Stimulated activated naive CD8-positive, alpha-beta T cell treated with anti-CD3 and anti-CD28 coated beads, Interleukin-15, amount 100 ng/mL, for 72 hours (primary cell): ENCODE data around the gene PTPRD.

Source experiments
- ATAC-seq: fragments of 150-1000 bp; cut with Tn5 transposase; 2 replicates; pipeline ENCODE4 v1.10.0; 2021; ENCODE audit warnings: mild to moderate bottlenecking, moderate library complexity
- DNase-seq, 2 donors: peaks; one replicate each; pipeline ENCODE4 v3.0.0; 2021 to 2022
- H3K27ac Mint-ChIP-seq, 2 donors: one replicate each; pipeline ENCODE4 v1.8.0; 2022; ENCODE audit warnings: mild to moderate bottlenecking in 2 of 2, mixed read lengths in 2 of 2, moderate library complexity in 2 of 2
- H3K27me3 Mint-ChIP-seq: one replicate; pipeline ENCODE4 v1.8.0; 2022; ENCODE audit warnings: mixed read lengths
- H3K4me1 Mint-ChIP-seq: one replicate; pipeline ENCODE4 v1.8.0; 2022; ENCODE audit warnings: mild to moderate bottlenecking, mixed read lengths
- H3K4me3 Mint-ChIP-seq, 2 donors: one replicate each; pipeline ENCODE4 v1.8.0; 2022; ENCODE audit warnings: mild to moderate bottlenecking in 2 of 2, mixed read lengths in 2 of 2, moderate library complexity in 1 of 2
- H3K9me3 Mint-ChIP-seq, 2 donors: one replicate each; pipeline ENCODE4 v1.8.0; 2022; ENCODE audit warnings: mixed read lengths in 2 of 2

The PTPRD gene

GRCh38 chr9:8267636-8268035 is 2345.2 kb downstream of the PTPRD start:
- no peak overlapping the region for H3K4me3 Mint-ChIP-seq
- no peaks in the 10 kb centered on the region for H3K4me1 Mint-ChIP-seq
- no peak for ATAC-seq
- no peak for DNase-seq
- no peak overlapping the region for H3K27ac Mint-ChIP-seq
- H3K27me3 Mint-ChIP-seq = no peaks in the 10 kb centered on the region
- H3K9me3 Mint-ChIP-seq = peaks cover 0 to 4% of the 10 kb centered on the region in 2 donors

GRCh38 chr9:8266861-8267260 is 2345.9 kb downstream of the PTPRD start:
- no peaks in the 10 kb centered on the region for H3K27me3 Mint-ChIP-seq
- H3K9me3 Mint-ChIP-seq = peaks cover 0 to 4% of the 10 kb centered on the region in 2 donors
- no peak overlapping the region for H3K27ac Mint-ChIP-seq
- no peak for ATAC-seq
- H3K4me1 Mint-ChIP-seq = no peaks in the 10 kb centered on the region
- no peak overlapping the region for H3K4me3 Mint-ChIP-seq
- DNase-seq = no peak

- Mint-ChIP-seq H3K4me3 (no peak overlapping the region), H3K4me1 (no peaks in the 10 kb centered on the region), H3K27me3 (no peaks in the 10 kb centered on the region), H3K9me3 (no peaks in the 10 kb centered on the region), H3K27ac (no peak overlapping the region)
- no peak for ATAC-seq
- DNase-seq = no peak
These were observed 2347.5 kb downstream of the PTPRD start for GRCh38 chr9:8265281-8265680.
